NCI-H2081 treated with DMSO at 0.1 percent for 48 hours (cell line): ENCODE results near the gene MAPKAPK5.
"Not testable (repeated sequence)": the region's sequence is repeated elsewhere in the genome, so short reads cannot be mapped to it uniquely, and the experiment has no call there.

Source experiments
- DNase-seq: peaks from one replicate; lab custom pipeline; 2025; lab: John Stamatoyannopoulos, UW

Gene MAPKAPK5

GRCh38 chr12:111886662-111887545, 44.9 kb downstream of the MAPKAPK5 start:
- no peak for DNase-seq

GRCh38 chr12:111887926-111888745, 46.1 kb downstream of the MAPKAPK5 start:
- no peak for DNase-seq

GRCh38 chr12:111893287-111893686, 51.3 kb downstream of the MAPKAPK5 start:
- DNase-seq = no peak

- no peak for DNase-seq
Measured at GRCh38 chr12:111894556-111894955, 52.5 kb downstream of the MAPKAPK5 start.

- no peak for DNase-seq
Measured at GRCh38 chr12:111901182-111901581, 59.2 kb downstream of the MAPKAPK5 start.

- no peak for DNase-seq
Measured at GRCh38 chr12:111904446-111904975, 62.5 kb downstream of the MAPKAPK5 start.

GRCh38 chr12:111905502-111905901, 63.5 kb downstream of the MAPKAPK5 start:
- DNase-seq = no peak

GRCh38 chr12:111907740-111908139, 65.7 kb downstream of the MAPKAPK5 start:
- no peak for DNase-seq

GRCh38 chr12:111925171-111925570, 83.1 kb downstream of the MAPKAPK5 start:
- no peak for DNase-seq

GRCh38 chr12:111926631-111927030, 84.6 kb downstream of the MAPKAPK5 start:
- DNase-seq = no peak

- DNase-seq = no peak
Measured at GRCh38 chr12:111927346-111927745, 85.3 kb downstream of the MAPKAPK5 start.

GRCh38 chr12:111932241-111932640, 90.2 kb downstream of the MAPKAPK5 start:
- no peak for DNase-seq

GRCh38 chr12:111936869-111937268, 94.8 kb downstream of the MAPKAPK5 start:
- no peak for DNase-seq

GRCh38 chr12:111937429-111937828, 95.4 kb downstream of the MAPKAPK5 start:
- DNase-seq = no peak

GRCh38 chr12:111942557-111942956, 100.5 kb downstream of the MAPKAPK5 start:
- DNase-seq = no peak

- no peak for DNase-seq
Measured at GRCh38 chr12:111943929-111944328, 101.9 kb downstream of the MAPKAPK5 start.

GRCh38 chr12:111950961-111951676, 109.1 kb downstream of the MAPKAPK5 start:
- not testable (repeated sequence) for DNase-seq
